ENCODE results near the gene NUP54. TPM values are rescaled to one million over a fixed set of nuclear protein-coding genes. Genes with fewer than 3 reads are reported as not detected.

NUP54 gene
- total RNA-seq, 1 donor from 2014 or later, result 67.0 TPM

DNA sequence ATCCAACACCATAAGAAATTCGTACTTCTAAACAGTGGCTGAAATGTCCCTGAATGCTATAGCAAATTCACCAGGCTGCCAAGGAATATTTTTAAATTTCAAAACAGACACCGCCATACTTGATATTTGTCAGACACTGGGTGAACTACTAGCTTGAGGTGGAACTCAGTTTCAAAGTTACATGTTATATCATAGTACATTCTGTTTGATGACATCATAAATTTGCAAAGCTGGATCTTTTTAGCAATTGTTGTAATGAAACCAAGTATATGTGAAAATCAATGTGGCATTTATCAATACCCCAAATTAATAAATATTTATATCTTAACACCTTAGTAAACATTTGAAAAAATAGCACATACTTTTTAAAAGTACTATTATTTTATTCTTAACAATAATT is 59.5 kb downstream of the NUP54 start:
- Mint-ChIP-seq H3K9me3 (no peaks in the 10 kb centered on the region), H3K4me1 (peaks cover 8% of the 10 kb centered on the region), H3K4me3 (no peak overlapping the region), H3K27ac (ENCODE audit: unreplicated experiment) (no peak overlapping the region), H3K27me3 (ENCODE audit: low read depth) (no peaks in the 10 kb centered on the region), H3K36me3 (ENCODE audit: low read depth) (no peaks in the 10 kb centered on the region)
- no peak for DNase-seq (ENCODE audit: low read depth, low spot score)
- TF ChIP-seq, protein P1, sequence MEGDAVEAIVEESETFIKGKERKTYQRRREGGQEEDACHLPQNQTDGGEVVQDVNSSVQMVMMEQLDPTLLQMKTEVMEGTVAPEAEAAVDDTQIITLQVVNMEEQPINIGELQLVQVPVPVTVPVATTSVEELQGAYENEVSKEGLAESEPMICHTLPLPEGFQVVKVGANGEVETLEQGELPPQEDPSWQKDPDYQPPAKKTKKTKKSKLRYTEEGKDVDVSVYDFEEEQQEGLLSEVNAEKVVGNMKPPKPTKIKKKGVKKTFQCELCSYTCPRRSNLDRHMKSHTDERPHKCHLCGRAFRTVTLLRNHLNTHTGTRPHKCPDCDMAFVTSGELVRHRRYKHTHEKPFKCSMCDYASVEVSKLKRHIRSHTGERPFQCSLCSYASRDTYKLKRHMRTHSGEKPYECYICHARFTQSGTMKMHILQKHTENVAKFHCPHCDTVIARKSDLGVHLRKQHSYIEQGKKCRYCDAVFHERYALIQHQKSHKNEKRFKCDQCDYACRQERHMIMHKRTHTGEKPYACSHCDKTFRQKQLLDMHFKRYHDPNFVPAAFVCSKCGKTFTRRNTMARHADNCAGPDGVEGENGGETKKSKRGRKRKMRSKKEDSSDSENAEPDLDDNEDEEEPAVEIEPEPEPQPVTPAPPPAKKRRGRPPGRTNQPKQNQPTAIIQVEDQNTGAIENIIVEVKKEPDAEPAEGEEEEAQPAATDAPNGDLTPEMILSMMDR (conservative IDR thresholded peaks at IDR 0.05), result no peak

DNA sequence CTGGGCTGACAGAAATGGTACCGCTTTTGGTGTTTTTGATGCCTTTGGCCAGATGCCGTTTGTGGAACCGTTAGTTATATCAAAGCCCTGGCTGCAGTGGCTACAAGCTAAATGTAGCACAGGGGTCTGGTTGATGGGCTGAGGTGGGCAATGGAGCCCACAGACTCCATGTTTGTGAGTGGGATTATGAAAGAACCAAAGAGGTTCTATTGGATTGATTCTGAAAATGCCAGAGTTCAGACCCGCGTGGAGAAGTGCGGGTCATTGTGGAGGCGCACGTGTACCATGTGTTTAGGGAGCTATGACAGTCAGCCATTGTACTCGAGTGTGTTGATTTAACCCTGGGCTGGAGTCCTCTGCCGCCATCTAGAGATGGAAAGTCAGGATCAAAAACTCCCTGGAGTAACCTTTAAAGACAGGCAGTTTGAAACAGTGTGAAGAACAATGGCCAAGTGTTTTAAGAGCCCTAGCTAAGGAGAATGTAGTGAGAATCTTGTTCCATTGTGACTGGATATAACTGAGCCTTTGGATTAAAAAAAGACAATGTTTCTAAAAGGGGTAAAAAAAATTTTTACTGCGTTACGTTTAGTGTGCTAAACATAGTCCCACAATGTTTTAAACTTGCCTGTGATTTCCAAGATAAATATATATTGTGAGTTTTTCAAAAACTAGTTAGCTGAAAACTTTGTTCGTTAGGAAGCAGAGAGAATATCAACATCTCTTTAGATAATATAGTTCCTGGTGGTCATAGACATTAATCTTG is 61.0 kb downstream of the NUP54 start:
- Mint-ChIP-seq H3K4me1 (peaks cover 8% of the 10 kb centered on the region), H3K27me3 (ENCODE audit: low read depth) (no peaks in the 10 kb centered on the region), H3K36me3 (ENCODE audit: low read depth) (no peaks in the 10 kb centered on the region), H3K4me3 (no peak overlapping the region), H3K27ac (ENCODE audit: unreplicated experiment) (peak overlapping the region; percentile 85), H3K9me3 (no peaks in the 10 kb centered on the region)
- TF ChIP-seq, protein P1 (conservative IDR thresholded peaks at IDR 0.05), result peak; percentile 66
- peak; percentile 56 for DNase-seq (ENCODE audit: low read depth, low spot score)

DNA sequence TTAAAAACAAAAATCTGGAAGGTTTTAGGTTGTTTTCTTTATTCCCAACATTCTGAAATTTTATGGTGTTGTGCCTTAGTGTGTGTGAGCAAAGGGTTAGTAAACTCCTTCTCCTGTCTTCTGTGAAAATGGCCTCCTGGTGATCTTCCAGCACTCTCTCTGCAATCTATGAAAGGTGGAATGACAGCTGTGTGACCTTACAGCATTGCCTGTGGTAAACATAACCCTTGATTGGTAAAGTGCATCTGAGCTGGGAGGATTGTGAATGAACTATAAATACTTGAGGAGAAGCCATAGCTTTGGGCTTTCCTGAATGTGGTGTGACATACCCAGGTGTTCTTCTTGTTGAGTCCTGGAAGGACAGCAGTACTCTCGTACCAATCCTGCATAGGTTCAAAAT is 63.7 kb downstream of the NUP54 start:
- H3K9me3 Mint-ChIP-seq, result no peaks in the 10 kb centered on the region

DNA sequence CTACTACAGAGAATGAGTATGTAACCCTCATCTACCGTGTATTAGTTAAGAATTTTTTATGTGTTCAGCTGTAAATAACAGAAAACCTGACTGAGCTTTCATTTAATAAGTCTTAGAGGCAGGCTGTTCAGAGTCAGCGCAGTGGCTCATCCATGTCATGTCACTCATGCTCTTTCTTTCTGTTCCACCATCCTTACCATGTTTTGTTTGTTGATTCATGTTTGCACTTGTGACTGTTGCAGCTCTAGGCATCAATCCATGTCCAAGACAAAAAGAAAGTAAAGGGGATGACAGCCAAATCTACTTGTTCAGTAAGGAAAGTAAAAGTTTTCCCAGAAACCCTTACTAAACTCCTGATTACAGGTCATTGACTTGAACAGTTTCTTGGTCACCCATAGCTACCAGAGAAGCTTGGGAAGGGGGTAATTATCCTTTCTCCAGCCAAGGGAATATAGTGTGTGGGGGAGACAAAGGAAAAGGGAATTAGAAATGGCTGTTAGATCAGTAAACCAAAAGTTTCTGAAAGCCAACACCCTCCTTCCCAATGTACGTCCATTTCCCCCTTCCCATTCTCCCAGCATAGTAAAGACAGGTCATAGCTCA is 64.7 kb downstream of the NUP54 start:
- Mint-ChIP-seq H3K27ac (ENCODE audit: unreplicated experiment) (no peak overlapping the region), H3K36me3 (ENCODE audit: low read depth) (no peaks in the 10 kb centered on the region), H3K4me3 (no peak overlapping the region), H3K27me3 (ENCODE audit: low read depth) (no peaks in the 10 kb centered on the region), H3K4me1 (peaks cover 8% of the 10 kb centered on the region), H3K9me3 (no peaks in the 10 kb centered on the region)
- DNase-seq (ENCODE audit: low read depth, low spot score), result no peak
- TF ChIP-seq, protein P1 (conservative IDR thresholded peaks at IDR 0.05), result no peak

More for the DNA sequence above, 63.7 kb downstream of the NUP54 start:
- Mint-ChIP-seq H3K4me3 (no peak overlapping the region), H3K36me3 (ENCODE audit: low read depth) (no peaks in the 10 kb centered on the region), H3K27ac (ENCODE audit: unreplicated experiment) (no peak overlapping the region), H3K27me3 (ENCODE audit: low read depth) (no peaks in the 10 kb centered on the region), H3K4me1 (peaks cover 8% of the 10 kb centered on the region)
- TF ChIP-seq, protein P1 (conservative IDR thresholded peaks at IDR 0.05), result no peak
- DNase-seq (ENCODE audit: low read depth, low spot score), result no peak

DNA sequence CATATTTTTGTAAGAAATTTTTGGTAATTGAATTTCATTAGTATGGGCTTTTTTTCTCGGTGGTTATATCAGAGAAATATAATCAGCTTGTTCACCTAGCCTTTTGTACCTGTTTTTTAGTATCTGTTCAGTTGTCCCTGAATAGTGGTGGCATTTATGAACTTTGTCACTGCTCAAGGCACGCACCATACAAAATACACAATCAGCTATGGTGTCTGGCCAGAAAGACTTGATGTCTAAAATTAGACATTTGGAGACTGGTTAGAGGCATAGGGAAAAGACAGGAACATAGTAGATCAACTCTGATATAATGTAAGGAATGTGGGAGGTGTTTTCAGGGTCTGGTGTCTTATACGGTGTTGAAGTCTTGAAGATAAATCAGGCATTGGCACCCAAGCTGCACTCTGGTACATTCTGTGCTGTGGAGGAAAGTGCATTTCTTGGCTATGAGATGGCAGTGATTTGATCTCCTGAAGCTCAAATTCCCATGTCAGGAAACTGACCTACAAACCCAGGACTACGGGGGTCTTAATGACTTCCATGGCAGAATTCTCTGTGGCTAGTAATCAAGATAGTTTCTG is 70.1 kb downstream of the NUP54 start:
- no peak for DNase-seq (ENCODE audit: low read depth, low spot score)
- Mint-ChIP-seq H3K27me3 (ENCODE audit: low read depth) (no peaks in the 10 kb centered on the region), H3K4me3 (no peak overlapping the region), H3K9me3 (no peaks in the 10 kb centered on the region), H3K36me3 (ENCODE audit: low read depth) (no peaks in the 10 kb centered on the region), H3K4me1 (peaks cover 14% of the 10 kb centered on the region), H3K27ac (ENCODE audit: unreplicated experiment) (peak overlapping the region; percentile 53)
- TF ChIP-seq, protein P1 (conservative IDR thresholded peaks at IDR 0.05), result no peak

All from neural crest cell (in vitro differentiated cells).